ENCODE results near the gene APOBEC4. TPM values are rescaled to one million over a fixed set of nuclear protein-coding genes. Genes with fewer than 3 reads are reported as not detected.

APOBEC4 gene
- total and polyA plus RNA-seq, 9 of the 15 experiments (the other 6 are each of a cell fraction or from before 2014, with no cell fraction given): not detected

GRCh38 chr1:183632964-183633363 is 20.2 kb downstream of the APOBEC4 start:
- intact Hi-C loops (cut with micrococcal nuclease): loop anchor here (10.0 kb wide), 1 partner anchor 422 kb away; the partner anchor contains the start of gene TSEN15
- no TSS peak for BruUV-seq (replicated peaks)

More at GRCh38 chr1:183632964-183633363, 20.2 kb downstream of the APOBEC4 start:
- TF ChIP-seq PTBP1 (IDR thresholded peaks at IDR 0.05; ENCODE audit: low read depth, low read length) (no peak), ZBTB11 (CRISPR knock-in tag; IDR thresholded peaks at IDR 0.05) (peak in 1 of 3 experiments; percentile 78; a peak in 2 of 6 replicates)
- peak overlapping the region; percentile 90; the same call in 1 of the 2 replicates for H3K4me2 ChIP-seq (ENCODE audit: insufficient read depth, low read length)
- no peaks in the 10 kb centered on the region for H3K9me1 ChIP-seq (ENCODE audit: control insufficient read depth, insufficient read depth, low read length)
- WGBS (ENCODE audit: insufficient coverage, low coverage, missing lambda C conversion rate): 0% methylated on average over 1 of the region's 1 CpG
- no peaks in the 10 kb centered on the region for H3K9me3 ChIP-seq (replicated peaks; ENCODE audit: control insufficient read depth, insufficient read depth, low read depth, low read length)
- H3K36me3 ChIP-seq (ENCODE audit: control insufficient read depth, insufficient read depth, low read length): peaks cover 38% of the 10 kb centered on the region
- FAIRE-seq (no peak), DNase-seq (ENCODE audit: extremely low read depth in 1 of 4, low spot score in 3 of 4) (peak; percentile 30 to 37 (median 34)), ATAC-seq (no peak)
- H3K4me1 ChIP-seq (replicated peaks in 1 of 2; ENCODE audit: control insufficient read depth in 2 of 2, insufficient read depth in 2 of 2, low read length in 2 of 2): peaks cover 0 to 15% of the 10 kb centered on the region in 2 experiments; a peak in 4 of 5 replicates
- ChIA-PET CTCF (ENCODE audit: low intra/inter-chr PET ratio) (no interaction called here), POLR2A (interaction anchor here (0.7 kb wide), 1 partner anchor 164 kb away, joined by 3 read pairs; no protein-coding TSS in a partner anchor)
- H3K9ac ChIP-seq (ENCODE audit: insufficient read depth in 1 of 2, low read depth in 2 of 2, low read length in 2 of 2): peak overlapping the region in 1 of 2 experiments; percentile 79; a peak in 1 of 4 replicates
- H3K27ac ChIP-seq (ENCODE audit: extremely low read depth, low read depth, low read length): peak overlapping the region; percentile 23; the same call in 2 of the 3 replicates
- H3K4me3 ChIP-seq: peak overlapping the region; percentile 77; the same call in 1 of the 2 replicates
- no peaks in the 10 kb centered on the region for H4K20me1 ChIP-seq (replicated peaks; ENCODE audit: control insufficient read depth, insufficient read depth, low read length)
- no peak overlapping the region for H2AFZ ChIP-seq (ENCODE audit: low read depth, low read length)
- peaks cover 39% of the 10 kb centered on the region for H3K79me2 ChIP-seq (ENCODE audit: control insufficient read depth, insufficient read depth, low read length)
- peaks cover 0 to 4% of the 10 kb centered on the region in 2 experiments; a peak in 1 of 5 replicates for H3K27me3 ChIP-seq (ENCODE audit: control insufficient read depth in 2 of 2, insufficient read depth in 2 of 2, low read length in 2 of 2)
- in situ Hi-C loops (cut with MboI): no loop called here
